Adipocyte (in vitro differentiated cells): ENCODE data around the gene DPRX.
"Not testable (repeated sequence)": the region's sequence is repeated elsewhere in the genome, so short reads cannot be mapped to it uniquely, and the experiment has no call there.

Source experiments
- DNase-seq: peaks from one replicate; pipeline ENCODE4 v3.0.0-alpha.2; 2015; ENCODE audit warnings: low read depth
- H3K27me3 ChIP-seq: replicated peaks from 2 replicates; pipeline ENCODE4 v1.7.0; 2013; ENCODE audit warnings: mild to moderate bottlenecking, low read length, moderate library complexity; ENCODE audit not compliant: control insufficient read depth, insufficient read depth
- H3K36me3 ChIP-seq: 2 replicates; pipeline ENCODE4 v1.7.0; 2013; ENCODE audit warnings: low read length, mild to moderate bottlenecking, moderate library complexity; ENCODE audit not compliant: control insufficient read depth, insufficient read depth, severe bottlenecking
- H3K4me1 ChIP-seq: 2 replicates; pipeline ENCODE4 v1.7.0; 2013; ENCODE audit warnings: mild to moderate bottlenecking, low read length, moderate library complexity; ENCODE audit not compliant: control insufficient read depth, insufficient read depth
- H3K4me3 ChIP-seq: 2 replicates; pipeline ENCODE4 v1.7.0; 2013; ENCODE audit warnings: mild to moderate bottlenecking, low read length, moderate library complexity
- H3K9ac ChIP-seq: 2 replicates; pipeline ENCODE4 v1.7.0; 2013; ENCODE audit warnings: mild to moderate bottlenecking, low read length, moderate library complexity
- H3K9me3 ChIP-seq: 2 replicates; pipeline ENCODE4 v1.7.0; 2013; ENCODE audit warnings: mild to moderate bottlenecking, low read length, moderate library complexity; ENCODE audit not compliant: control insufficient read depth

The DPRX gene

DNA sequence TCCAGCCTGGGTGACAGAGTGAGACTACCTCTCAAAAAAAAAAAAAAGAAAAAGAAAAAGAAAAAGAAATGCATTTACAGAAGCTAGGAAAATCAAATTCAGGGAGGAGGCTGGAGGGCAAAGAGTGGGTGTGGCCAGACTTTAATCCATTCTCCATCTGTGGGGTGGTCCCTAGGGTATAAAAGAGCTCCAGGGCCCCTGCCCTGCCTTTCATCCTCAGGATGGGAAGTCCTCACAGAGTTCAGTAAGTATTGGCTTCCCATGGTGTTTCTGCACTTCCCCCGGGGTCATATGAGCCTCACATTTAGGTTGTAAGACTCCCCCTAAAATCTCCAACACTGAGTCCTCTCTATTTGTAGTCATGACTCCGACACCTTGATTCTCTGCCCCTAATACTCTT lies 33.0 kb downstream of the DPRX start:
- H3K4me1 ChIP-seq, result no peaks in the 10 kb centered on the region
- no peaks in the 10 kb centered on the region for H3K36me3 ChIP-seq
- no peaks in the 10 kb centered on the region for H3K27me3 ChIP-seq
- DNase-seq, result no peak
- no peak overlapping the region for H3K4me3 ChIP-seq
- no peak overlapping the region for H3K9ac ChIP-seq
- no peaks in the 10 kb centered on the region for H3K9me3 ChIP-seq

DNA sequence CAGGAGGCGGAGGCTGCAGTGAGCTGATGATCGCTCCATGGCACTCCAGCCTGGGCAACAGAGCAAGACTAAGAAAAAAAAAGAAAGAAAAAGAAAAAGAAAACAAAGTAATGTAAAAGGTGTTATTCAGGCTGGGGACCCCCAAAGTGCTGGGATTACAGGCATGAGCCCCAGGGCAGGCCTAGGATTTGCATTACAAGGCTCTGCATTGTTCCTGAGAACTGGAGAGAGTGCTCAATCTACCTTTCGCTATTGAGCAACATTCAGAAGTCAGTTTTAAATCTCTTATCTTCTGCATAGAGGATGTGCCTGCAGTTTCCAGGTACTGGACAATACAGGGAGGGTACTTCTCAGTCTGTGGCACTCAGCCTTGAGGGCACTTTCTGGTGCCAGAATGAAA lies 34.5 kb downstream of the DPRX start:
- not testable (repeated sequence) for DNase-seq, H3K4me3 ChIP-seq, H3K4me1 ChIP-seq, H3K27me3 ChIP-seq, H3K9ac ChIP-seq, H3K36me3 ChIP-seq, H3K9me3 ChIP-seq

DNA sequence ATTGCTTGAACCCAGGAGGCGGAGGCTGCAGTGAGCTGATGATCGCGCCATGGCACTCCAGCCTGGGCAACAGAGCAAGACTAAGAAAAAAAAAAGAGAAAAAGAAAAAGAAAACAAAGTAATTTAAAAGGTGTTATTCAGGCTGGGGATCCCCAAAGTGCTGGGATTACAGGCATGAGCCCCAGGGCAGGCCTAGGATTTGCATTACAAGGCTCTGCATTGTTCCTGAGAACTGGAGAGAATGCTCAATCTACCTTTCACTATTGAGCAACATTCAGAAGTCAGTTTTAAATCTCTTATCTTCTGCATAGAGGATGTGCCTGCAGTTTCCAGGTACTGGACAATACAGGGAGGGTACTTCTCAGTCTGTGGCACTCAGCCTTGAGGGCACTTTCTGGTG lies 37.0 kb downstream of the DPRX start:
- not testable (repeated sequence) for H3K36me3 ChIP-seq, DNase-seq, H3K27me3 ChIP-seq, H3K4me3 ChIP-seq, H3K4me1 ChIP-seq, H3K9me3 ChIP-seq, H3K9ac ChIP-seq

DNA sequence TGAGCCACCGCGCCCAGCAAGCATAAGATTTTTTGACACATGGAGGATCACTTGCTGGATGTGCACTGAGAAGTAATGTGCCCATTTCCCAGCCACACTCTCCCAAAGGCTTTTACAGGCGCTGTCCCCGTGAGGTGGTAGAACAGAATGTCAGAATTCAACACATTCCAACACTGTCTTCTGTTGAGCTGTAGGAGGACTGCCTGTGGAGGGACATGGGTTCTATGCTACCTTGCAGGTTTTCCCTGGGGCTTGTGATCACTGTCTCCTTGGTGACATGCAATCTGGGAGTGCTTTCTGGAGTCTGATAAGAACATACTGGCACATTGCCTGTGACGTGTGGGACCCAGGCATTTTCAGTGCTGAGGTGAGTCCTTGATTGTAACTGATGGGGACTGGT lies 38.5 kb downstream of the DPRX start:
- no peak for DNase-seq

DNA sequence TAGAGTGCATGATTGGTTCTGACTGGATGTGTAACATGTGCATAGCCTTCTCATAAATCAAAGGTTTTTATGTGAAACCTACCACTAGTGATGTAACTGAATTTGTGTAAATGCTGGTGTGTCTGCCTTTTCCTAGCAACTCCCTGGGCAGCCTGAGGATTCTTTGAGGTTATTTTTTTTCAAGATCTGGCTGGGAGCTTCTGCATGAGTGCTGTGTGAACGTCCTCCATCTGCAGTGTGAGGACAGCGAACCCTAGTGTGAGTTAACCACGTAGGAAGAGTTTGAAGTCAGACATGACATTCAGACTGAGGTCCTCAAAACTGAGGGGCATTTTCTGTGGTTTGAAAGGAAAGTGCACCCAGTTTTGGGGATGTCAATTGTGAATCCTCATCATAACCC lies 39.9 kb downstream of the DPRX start:
- Histone ChIP-seq H3K4me1 (no peaks in the 10 kb centered on the region), H3K4me3 (no peak overlapping the region), H3K9me3 (no peaks in the 10 kb centered on the region), H3K27me3 (no peaks in the 10 kb centered on the region), H3K36me3 (no peaks in the 10 kb centered on the region), H3K9ac (no peak overlapping the region)
- DNase-seq, result no peak

More for the DNA sequence above, 38.5 kb downstream of the DPRX start:
- Histone ChIP-seq H3K4me3 (no peak overlapping the region), H3K9ac (no peak overlapping the region), H3K36me3 (no peaks in the 10 kb centered on the region), H3K27me3 (no peaks in the 10 kb centered on the region), H3K9me3 (no peaks in the 10 kb centered on the region), H3K4me1 (no peaks in the 10 kb centered on the region)
